H1 (cell line): ENCODE results near the gene EMD. TPM values are rescaled to one million over a fixed set of nuclear protein-coding genes. Genes with fewer than 3 reads are reported as not detected.

ENCODE experiments used
- CTCF ChIA-PET: fragments of 300-600 bp; sonication (Branson Sonifier 250); formaldehyde crosslinking; loops from one replicate; lab custom pipeline; 2021; ENCODE audit not compliant: partially characterized antibody; lab: Charles Lee
- POLR2A ChIA-PET: fragments of 300-600 bp; sonication (Branson Sonifier 250); formaldehyde crosslinking; loops from one replicate; lab custom pipeline; 2021; ENCODE audit warnings: inconsistent platforms; ENCODE audit not compliant: partially characterized antibody; lab: Charles Lee
- DNase-seq, 2 experiments: peaks; one replicate each; pipeline versions ENCODE4 v3.0.0 to v3.0.0-alpha.2; 2010 to 2022; ENCODE audit warnings: low spot score in 2 of 2, low read depth in 1 of 2, mixed read lengths in 1 of 2
- FAIRE-seq: peaks from 2 replicates; lab custom pipeline; 2011; peaks lifted over from hg19 to GRCh38; lab: Jason Lieb, UNC
- H2AFZ ChIP-seq: 2 replicates; pipeline ENCODE4 v1.8.1; 2012; ENCODE audit warnings: low read length, inconsistent platforms
- H2AK5ac ChIP-seq: 2 replicates; pipeline ENCODE4 v1.6.1; 2013; ENCODE audit warnings: low read depth, low read length
- H2BK120ac ChIP-seq: replicated peaks from 2 replicates; pipeline ENCODE3; 2013; ENCODE audit warnings: low read depth, low read length, inconsistent platforms
- H2BK12ac ChIP-seq: 2 replicates; pipeline ENCODE4 v1.6.1; 2013; ENCODE audit warnings: low read depth, low read length
- H2BK15ac ChIP-seq: 2 replicates; pipeline ENCODE4 v1.6.1; 2013; ENCODE audit warnings: low read length
- H2BK20ac ChIP-seq: 2 replicates; pipeline ENCODE4 v1.6.1; 2013; ENCODE audit warnings: low read length
- H2BK5ac ChIP-seq: 2 replicates; pipeline ENCODE4 v1.6.1; 2013; ENCODE audit warnings: low read depth, low read length
- H3K14ac ChIP-seq: 2 replicates; pipeline ENCODE4 v1.6.1; 2013; ENCODE audit warnings: inconsistent platforms; ENCODE audit not compliant: insufficient read length
- H3K18ac ChIP-seq: 2 replicates; pipeline ENCODE4 v1.6.1; 2013; ENCODE audit warnings: low read length; ENCODE audit errors: extremely low read depth
- H3K23ac ChIP-seq: 2 replicates; pipeline ENCODE4 v1.6.1; 2013; ENCODE audit warnings: inconsistent platforms; ENCODE audit not compliant: insufficient read length
- H3K23me2 ChIP-seq: 2 replicates; pipeline ENCODE4 v1.6.1; 2013; ENCODE audit warnings: low read depth, low read length
- H3K27ac ChIP-seq: 2 replicates; pipeline ENCODE4 v1.6.1; 2011; ENCODE audit warnings: low read depth, low read length, inconsistent platforms
- H3K27me3 ChIP-seq, 4 experiments: replicated peaks in 1 of 4; 1 replicate in 1 of 4; 2 replicates in 3 of 4; pipeline versions ENCODE4 v1.6.1 to v1.8.1; 2011 to 2013; ENCODE audit warnings: low read length in 3 of 4, mild to moderate bottlenecking in 3 of 4, inconsistent platforms in 2 of 4, mixed read lengths in 2 of 4, moderate library complexity in 1 of 4; ENCODE audit not compliant: control insufficient read depth in 3 of 4, insufficient read depth in 3 of 4; ENCODE audit errors: extremely low read depth in 1 of 4
- H3K36me3 ChIP-seq, 4 experiments: 2 replicates each; pipeline versions ENCODE4 v1.6.1 to v1.8.1; 2011 to 2013; ENCODE audit warnings: mild to moderate bottlenecking in 4 of 4, low read length in 3 of 4, moderate library complexity in 2 of 4, control low read depth in 1 of 4, inconsistent platforms in 1 of 4; ENCODE audit not compliant: insufficient read depth in 4 of 4, control insufficient read depth in 2 of 4
- H3K4ac ChIP-seq: replicated peaks from 2 replicates; pipeline ENCODE3; 2013; ENCODE audit warnings: low read length, low read depth, mixed read lengths, inconsistent platforms; ENCODE audit not compliant: insufficient read length
- H3K4me1 ChIP-seq, 4 experiments: replicated peaks in 1 of 4; 1 replicate in 1 of 4; 2 replicates in 3 of 4; pipeline versions ENCODE4 v1.6.1 to v1.8.1; 2011 to 2013; ENCODE audit warnings: low read length in 3 of 4, inconsistent platforms in 2 of 4, mixed read lengths in 1 of 4; ENCODE audit not compliant: insufficient read depth in 4 of 4, control insufficient read depth in 3 of 4
- H3K4me2 ChIP-seq, 2 experiments: 2 replicates each; pipeline versions ENCODE4 v1.6.1 to v1.8.1; 2011 to 2013; ENCODE audit warnings: low read depth in 2 of 2, low read length in 2 of 2, control low read depth in 1 of 2, inconsistent platforms in 1 of 2, mild to moderate bottlenecking in 1 of 2; ENCODE audit not compliant: insufficient read depth in 1 of 2
- H3K4me3 ChIP-seq, 4 experiments: fragments of 200-600, 300-600 bp in 1 of 4; sonication (generic), shearing (Covaris generic), sonication (Bioruptor Twin) in 1 of 4; 2 replicates each; pipeline versions ENCODE4 v1.5.1 to v1.8.1; 2011 to 2016; ENCODE audit warnings: low read length in 4 of 4, low read depth in 3 of 4, control low read depth in 2 of 4, inconsistent platforms in 2 of 4, mild to moderate bottlenecking in 2 of 4, mixed read lengths in 1 of 4, moderate library complexity in 1 of 4; ENCODE audit not compliant: insufficient read depth in 2 of 4; ENCODE audit errors: extremely low read depth in 1 of 4
- H3K56ac ChIP-seq: replicated peaks from 2 replicates; pipeline ENCODE3; 2013; ENCODE audit warnings: low read depth, mild to moderate bottlenecking, mixed read lengths, low read length, inconsistent platforms; ENCODE audit not compliant: insufficient read length
- H3K79me1 ChIP-seq: 2 replicates; pipeline ENCODE4 v1.6.1; 2013; ENCODE audit warnings: low read depth, low read length, control low read depth
- H3K79me2 ChIP-seq, 2 experiments: 2 replicates each; pipeline versions ENCODE4 v1.6.1 to v1.8.1; 2012 to 2013; ENCODE audit warnings: low read length in 2 of 2, mild to moderate bottlenecking in 2 of 2, inconsistent platforms in 1 of 2; ENCODE audit not compliant: insufficient read depth in 2 of 2, control insufficient read depth in 1 of 2
- H3K9ac ChIP-seq, 4 experiments: replicated peaks in 1 of 4; 1 replicate in 1 of 4; 2 replicates in 3 of 4; pipeline versions ENCODE4 v1.6.1 to v1.8.1; 2011 to 2013; ENCODE audit warnings: low read depth in 3 of 4, low read length in 3 of 4, control low read depth in 2 of 4, mild to moderate bottlenecking in 2 of 4, moderate library complexity in 2 of 4, inconsistent platforms in 1 of 4; ENCODE audit errors: extremely low read depth in 1 of 4
- H3K9me3 ChIP-seq, 2 experiments: 2 replicates each; pipeline versions ENCODE4 v1.6.1 to v1.8.1; 2012 to 2013; ENCODE audit warnings: mild to moderate bottlenecking in 2 of 2, moderate library complexity in 2 of 2, control low read depth in 1 of 2, inconsistent platforms in 1 of 2, low read depth in 1 of 2, low read length in 1 of 2, mixed read lengths in 1 of 2; ENCODE audit not compliant: insufficient read depth in 2 of 2
- H4K20me1 ChIP-seq, 2 experiments: replicated peaks in 1 of 2; 2 replicates each; pipeline versions ENCODE3 to v1.8.1; 2011 to 2013; ENCODE audit warnings: inconsistent platforms in 2 of 2, low read length in 2 of 2, mild to moderate bottlenecking in 1 of 2; ENCODE audit not compliant: insufficient read depth in 2 of 2, control insufficient read depth in 1 of 2
- H4K5ac ChIP-seq: 2 replicates; pipeline ENCODE4 v1.6.1; 2013; ENCODE audit warnings: low read length, low read depth, mixed read lengths, inconsistent platforms; ENCODE audit not compliant: insufficient read length
- H4K8ac ChIP-seq: 2 replicates; pipeline ENCODE4 v1.8.0; 2013; ENCODE audit warnings: mild to moderate bottlenecking, moderate library complexity, low read length, inconsistent platforms; ENCODE audit not compliant: insufficient read depth; ENCODE audit errors: extremely low read depth
- H4K91ac ChIP-seq: replicated peaks from 2 replicates; pipeline ENCODE3; 2013; ENCODE audit warnings: low read length, mixed read lengths, inconsistent platforms; ENCODE audit not compliant: insufficient read length
- ASH2L ChIP-seq: fragments of 200-600, 300-600 bp; sonication (generic); IDR thresholded peaks from one replicate; pipeline ENCODE4 v1.7.1; 2017; ENCODE audit warnings: low read length
- ATF2 ChIP-seq: IDR thresholded peaks from 2 replicates; pipeline ENCODE4 v1.6.1; 2012; ENCODE audit warnings: low read length, inconsistent platforms
- ATF3 ChIP-seq: IDR thresholded peaks from 2 replicates; pipeline ENCODE4 v1.6.1; 2011; ENCODE audit warnings: low read depth, mild to moderate bottlenecking, low read length; ENCODE audit not compliant: insufficient read depth
- CBX5 ChIP-seq: fragments of 300-800, 300-1000 bp; sonication (generic); IDR thresholded peaks from 2 replicates; pipeline ENCODE4 v1.7.1; 2016; ENCODE audit warnings: antibody characterized with exemption, low read length, low read depth
- E2F6 ChIP-seq: IDR thresholded peaks from 2 replicates; pipeline ENCODE4 v1.6.1; 2012; ENCODE audit warnings: inconsistent platforms
- EGR1 ChIP-seq: IDR thresholded peaks from 2 replicates; pipeline ENCODE4 v1.6.1; 2011; ENCODE audit warnings: low read depth, low read length, borderline replicate concordance
- SP2 ChIP-seq: IDR thresholded peaks from 2 replicates; pipeline ENCODE4 v1.6.1; 2012; ENCODE audit warnings: mild to moderate bottlenecking, low read length, inconsistent platforms
- SRF ChIP-seq: IDR thresholded peaks from 2 replicates; pipeline ENCODE4 v1.6.1; 2011; ENCODE audit warnings: mild to moderate bottlenecking, low read depth, low read length, moderate library complexity
- TBP ChIP-seq: IDR thresholded peaks from 2 replicates; pipeline ENCODE4 v1.6.1; 2011; ENCODE audit warnings: low read depth, low read length, improper control_type of control experiment
- USF2 ChIP-seq: IDR thresholded peaks from 2 replicates; pipeline ENCODE4 v1.6.1; 2011; ENCODE audit warnings: low read length, improper control_type of control experiment
- WGBS, 2 experiments: shearing (Covaris generic) in 1 of 2; methylation state at CpG; one replicate each; pipeline versions ENCODE4 v1.1.6 to v1.1.7; 2013 to 2015; ENCODE audit warnings: low lambda C conversion rate in 2 of 2, mixed read lengths in 2 of 2, inconsistent platforms in 1 of 2, low coverage in 1 of 2, missing lambda C conversion rate in 1 of 2; ENCODE audit not compliant: insufficient replicate concordance in 2 of 2, insufficient coverage in 1 of 2, insufficient read length in 1 of 2; ENCODE audit errors: extremely low coverage in 1 of 2, missing lambda C conversion rate in 1 of 2; 5-methylcytosine and 5-hydroxymethylcytosine counted together
- polyA plus RNA-seq, 7 experiments: library from polyadenylated mRNA; depleted of rRNA in 3 of 7; stranded (reverse) in 5 of 7; unstranded in 2 of 7; fragments of >200 nt in 5 of 7; fragments of 200-250 nt in 2 of 7; gene quantifications; 1 replicate in 5 of 7; 2 replicates in 1 of 7; 4 replicates in 1 of 7; pipeline versions ENCODE4 v1.2.1 to v1.2.3, GENCODE V29; 2011 to 2013; ENCODE audit warnings: missing spikeins in 2 of 7, mixed read lengths in 2 of 7
- total RNA-seq: library from RNA; stranded (reverse); fragmentation: NEBNext Ultra II Directional; extraction: Animal tissue kit (Norgen Biotek cat#: 25700); gene quantifications from 2 replicates; pipeline ENCODE4 v1.2.1, GENCODE V29; 2021

Gene EMD
- total and polyA plus RNA-seq, 2 of the 8 experiments (the other 6 are each of a cell fraction or from before 2014, with no cell fraction given), result 45.5 to 109 TPM

- Histone ChIP-seq H4K91ac (no peak overlapping the region), H3K4me1 (no peaks in the 10 kb centered on the region; a peak in 1 of 7 replicates), H3K23me2 (no peaks in the 10 kb centered on the region), H3K56ac (no peak overlapping the region), H3K79me2 (no peaks in the 10 kb centered on the region), H4K20me1 (no peaks in the 10 kb centered on the region), H3K23ac (no peak overlapping the region), H4K5ac (no peak overlapping the region), H2BK20ac (no peak overlapping the region), H3K79me1 (no peaks in the 10 kb centered on the region), H3K4me2 (no peak overlapping the region), H2AK5ac (no peak overlapping the region), H3K18ac (no peak overlapping the region), H2BK12ac (no peak overlapping the region), H3K14ac (no peak overlapping the region), H2BK5ac (no peak overlapping the region), H3K4ac (no peak overlapping the region), H3K9me3 (no peaks in the 10 kb centered on the region), H2BK15ac (no peak overlapping the region), H3K36me3 (no peaks in the 10 kb centered on the region), H4K8ac (no peak overlapping the region), H3K9ac (no peak overlapping the region), H2BK120ac (no peak overlapping the region), H2AFZ (no peak overlapping the region), H3K27ac (no peak overlapping the region), H3K27me3 (no peaks in the 10 kb centered on the region), H3K4me3 (no peak overlapping the region)
- no peak for FAIRE-seq
- ChIA-PET POLR2A (no interaction called here), CTCF (no interaction called here)
- WGBS, 2 experiments, result 89% methylated on average over 5 of the region's 6 CpGs; no CpG with 5 or more reads in 1 of the 2 experiments
- DNase-seq, result no peak
- TF ChIP-seq TBP (no peak), SP2 (no peak), ASH2L (no peak), ATF2 (no peak), CBX5 (no peak), ATF3 (no peak), EGR1 (no peak), USF2 (no peak), E2F6 (no peak), SRF (no peak)
Observed at GRCh38 chrX:154333837-154334271, 45.2 kb upstream of the EMD start.
